Measurements from ENCODE around the gene SMARCC2.
A peak's percentile ranks its signal among the peaks of the same experiment; 100 is the strongest.

SMARCC2 gene

DNA sequence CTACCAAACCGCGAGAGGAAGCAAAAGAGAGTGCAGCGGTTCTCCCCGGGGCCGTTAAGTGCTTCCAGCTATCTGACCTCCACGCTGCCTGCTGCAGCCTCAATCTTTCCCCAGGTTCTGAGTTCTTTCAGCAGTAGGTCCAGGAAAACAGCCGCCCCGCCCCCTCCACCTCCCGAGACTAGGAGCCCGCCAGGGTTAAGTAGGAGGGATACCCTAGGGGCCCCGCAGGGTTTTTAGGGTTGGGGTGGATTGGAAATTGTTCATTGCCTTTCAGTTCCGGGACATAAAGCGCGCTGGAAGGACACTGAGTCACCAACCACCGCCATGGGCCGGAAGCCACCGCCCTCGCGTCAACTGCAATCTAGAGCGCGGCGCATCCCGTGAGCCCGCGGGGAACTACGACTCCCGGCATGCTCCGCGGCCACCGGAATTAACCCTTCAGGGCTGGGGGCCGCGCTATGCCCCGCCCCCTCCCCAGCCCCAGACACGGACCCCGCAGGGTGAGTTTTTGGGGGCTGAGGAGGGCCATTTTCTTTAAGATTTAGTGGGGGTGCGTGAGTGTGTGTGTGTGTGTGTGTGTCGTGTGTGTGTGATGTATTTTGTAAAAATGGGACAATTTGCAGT, 37.0 kb downstream of the SMARCC2 start, which contains the start of gene MYL6B:
TSS of gene MYL6B (plus strand) at position 456 of the 624 bp plus-strand sequence. CDS start 1,332 bp downstream, outside the sequence.
- DNase-seq (ENCODE audit: low read depth): peak; percentile 92

DNA sequence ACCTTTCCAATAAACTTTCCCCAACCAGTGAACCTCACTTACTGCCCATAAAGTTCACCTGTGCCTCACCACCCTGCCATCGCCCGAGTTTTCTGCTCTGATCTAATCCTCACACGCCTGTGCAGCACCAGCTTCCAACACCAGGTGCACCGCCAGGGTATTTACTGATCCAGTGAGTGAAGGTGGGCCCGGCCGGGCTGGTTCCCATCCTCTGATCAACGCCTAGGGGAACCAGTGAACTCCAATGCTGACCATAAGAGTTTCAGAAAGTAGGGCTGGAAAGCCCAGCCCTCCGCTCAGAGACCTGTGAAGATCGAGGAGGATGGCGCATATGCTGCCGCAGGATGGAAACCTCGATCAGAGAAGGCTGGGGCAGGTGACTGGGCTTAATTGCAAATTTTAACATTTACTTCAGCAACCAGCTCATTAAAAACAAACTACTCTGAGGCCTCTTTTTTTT, 37.6 kb downstream of the SMARCC2 start:
- no peak for DNase-seq (ENCODE audit: low read depth)

DNA sequence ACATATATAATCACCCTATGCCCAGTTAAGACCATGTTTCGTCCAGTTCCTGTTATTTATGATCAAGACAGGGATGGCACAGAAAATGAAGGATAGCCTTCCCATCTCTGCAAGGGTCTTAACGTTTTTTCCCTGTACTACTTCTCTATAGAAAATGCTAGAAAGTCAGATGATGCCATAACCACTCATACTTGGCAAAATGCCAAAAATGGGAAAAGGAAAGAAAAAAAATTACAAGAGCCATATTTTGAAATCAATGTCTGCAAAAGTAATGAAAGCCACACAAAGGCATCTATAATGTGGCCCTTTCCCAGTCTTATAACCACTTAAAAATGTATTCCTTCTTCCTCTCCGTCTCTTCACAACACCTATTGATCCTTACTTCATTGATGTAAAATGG, 38.7 kb downstream of the SMARCC2 start:
- DNase-seq (ENCODE audit: low read depth): peak; percentile 53

- DNase-seq (ENCODE audit: low read depth): no peak
Observed at GRCh38 chr12:56146492-56147460, 42.5 kb downstream of the SMARCC2 start.

DNA sequence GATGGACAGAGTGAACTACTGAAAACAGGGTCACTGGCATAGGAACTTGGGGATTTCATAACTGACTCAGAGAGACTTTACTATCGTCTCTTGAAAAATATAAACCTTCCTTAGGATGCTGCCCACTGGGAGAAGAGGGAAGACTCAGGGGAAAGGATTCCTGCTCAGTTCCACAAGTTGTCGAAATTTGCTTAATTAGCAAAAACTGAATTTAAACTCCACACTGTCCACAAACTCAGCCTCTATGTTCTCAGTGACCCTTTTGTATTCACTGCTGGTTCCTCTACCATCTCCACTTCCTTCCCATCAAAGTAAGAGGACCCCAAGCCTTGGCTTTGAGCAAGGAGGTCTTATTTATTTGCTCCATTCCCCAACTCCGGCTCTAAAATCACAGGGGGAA, 44.1 kb downstream of the SMARCC2 start:
- no peak for DNase-seq (ENCODE audit: low read depth)

DNA sequence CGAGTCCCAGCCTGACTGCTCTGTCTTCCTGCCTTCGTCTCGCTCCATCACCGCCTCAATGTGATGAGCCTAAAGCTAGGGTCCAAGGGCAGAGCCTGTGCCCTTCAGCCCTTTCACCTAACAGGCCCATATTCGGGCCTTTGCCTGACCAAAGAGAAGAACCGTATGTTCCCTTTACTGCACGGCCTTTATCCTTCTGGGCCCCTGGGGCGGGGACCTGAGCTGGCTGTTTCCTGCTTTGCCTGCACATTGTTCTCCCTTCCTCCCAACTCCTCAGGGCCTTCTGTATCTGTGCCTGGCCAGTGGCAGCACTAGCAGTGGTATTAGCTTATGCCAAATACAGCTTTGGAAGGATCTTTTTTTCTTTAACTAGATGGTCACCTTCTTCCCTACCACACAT, 45.4 kb downstream of the SMARCC2 start:
- no peak for DNase-seq (ENCODE audit: low read depth)

DNA sequence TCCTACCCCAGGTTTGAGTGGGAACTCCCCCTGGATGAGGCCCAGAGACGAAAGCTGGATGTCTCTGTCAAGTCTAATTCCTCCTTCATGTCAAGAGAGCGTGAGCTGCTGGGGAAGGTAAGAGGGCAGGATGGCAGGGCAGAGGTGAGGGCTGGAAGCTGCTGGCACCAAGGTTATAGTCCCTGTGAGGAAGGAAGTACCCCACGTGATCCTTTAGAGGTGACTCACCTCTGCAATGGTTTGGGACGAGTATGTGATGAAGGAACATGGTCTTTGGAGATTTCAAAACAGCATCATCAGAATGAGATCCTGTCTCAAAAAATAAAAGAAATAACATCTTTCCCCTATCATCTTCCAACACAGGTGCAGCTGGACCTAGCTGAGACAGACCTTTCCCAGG, 46.1 kb downstream of the SMARCC2 start:
- DNase-seq (ENCODE audit: low read depth): no peak

DNA sequence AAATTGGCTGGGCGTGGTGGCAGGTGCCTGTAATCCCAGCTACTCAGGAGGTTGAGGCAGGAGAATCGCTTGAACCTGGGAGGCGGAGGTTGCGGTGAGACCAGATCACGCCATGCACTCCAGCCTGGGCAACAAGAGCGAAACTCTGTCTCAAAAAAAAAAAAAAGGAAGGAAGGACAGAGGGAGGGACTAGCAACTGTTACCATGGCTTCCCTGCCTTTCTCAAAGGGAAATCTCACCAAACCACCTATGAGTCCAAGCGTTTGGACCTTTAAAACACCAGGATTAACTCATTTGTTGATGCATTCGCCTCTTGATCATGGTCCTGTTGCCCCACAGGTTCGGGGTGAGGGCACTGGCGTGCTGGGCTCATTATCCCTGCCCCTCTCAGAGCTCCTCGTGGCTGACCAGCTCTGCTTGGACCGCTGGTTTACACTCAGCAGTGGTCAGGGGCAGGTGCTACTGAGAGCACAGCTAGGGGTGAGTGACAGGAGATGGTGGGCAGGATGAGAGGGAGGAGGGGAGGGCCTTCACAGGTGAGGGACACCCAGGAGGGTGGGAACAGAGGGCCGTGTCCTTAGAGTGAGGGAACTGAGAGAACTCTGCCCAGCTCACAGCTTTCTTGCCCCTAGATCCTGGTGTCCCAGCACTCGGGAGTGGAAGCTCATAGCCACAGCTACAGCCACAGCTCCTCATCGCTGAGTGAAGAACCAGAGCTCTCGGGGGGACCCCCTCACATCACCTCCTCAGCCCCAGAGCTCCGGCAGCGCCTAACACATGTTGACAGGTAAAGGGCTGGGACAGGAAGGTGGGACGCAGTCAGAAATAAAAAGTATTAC, 47.1 kb downstream of the SMARCC2 start:
- DNase-seq (ENCODE audit: low read depth): no peak

GRCh38 chr12:56137853-56138571, 51.3 kb downstream of the SMARCC2 start:
- DNase-seq (ENCODE audit: low read depth): no peak

DNA sequence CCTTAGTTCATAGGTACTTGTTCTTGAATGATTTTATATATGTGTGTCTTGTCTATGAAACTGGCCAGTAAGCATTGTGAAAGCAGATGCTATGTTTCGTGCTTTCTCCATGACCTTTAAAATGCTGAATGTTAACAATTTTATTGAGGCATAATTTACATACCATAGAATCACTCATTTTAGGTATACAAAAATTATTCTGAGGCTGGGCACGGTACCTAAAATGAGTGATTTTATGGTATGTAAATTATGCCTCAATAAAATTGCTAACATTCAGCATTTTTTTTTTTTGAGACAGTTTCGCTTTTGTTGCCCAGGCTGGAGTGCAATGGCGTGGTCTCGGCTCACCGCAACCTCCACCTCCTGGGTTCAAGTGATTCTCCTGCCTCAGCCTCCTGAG, 54.4 kb downstream of the SMARCC2 start:
- no peak for DNase-seq (ENCODE audit: low read depth)

DNA sequence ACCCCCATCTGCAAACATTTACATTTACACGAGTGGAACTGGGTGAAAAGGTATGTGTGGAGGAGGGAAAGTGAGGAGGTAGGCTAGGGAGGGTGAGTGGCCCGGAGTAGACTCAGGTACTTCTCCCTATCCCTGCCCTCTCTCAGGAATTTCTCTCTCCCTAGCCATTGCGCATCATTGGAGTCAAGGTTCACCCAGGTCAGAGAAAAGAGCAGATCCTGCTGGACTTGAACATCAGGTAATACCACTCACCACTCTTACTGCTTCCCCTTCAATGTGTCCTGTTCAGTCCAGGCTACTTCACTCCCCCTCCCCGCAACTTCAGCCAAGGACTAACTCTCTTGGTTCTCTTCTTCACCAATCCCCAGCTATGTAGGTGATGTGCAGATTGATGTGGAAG, 58.4 kb downstream of the SMARCC2 start:
- DNase-seq (ENCODE audit: low read depth): no peak

DNA sequence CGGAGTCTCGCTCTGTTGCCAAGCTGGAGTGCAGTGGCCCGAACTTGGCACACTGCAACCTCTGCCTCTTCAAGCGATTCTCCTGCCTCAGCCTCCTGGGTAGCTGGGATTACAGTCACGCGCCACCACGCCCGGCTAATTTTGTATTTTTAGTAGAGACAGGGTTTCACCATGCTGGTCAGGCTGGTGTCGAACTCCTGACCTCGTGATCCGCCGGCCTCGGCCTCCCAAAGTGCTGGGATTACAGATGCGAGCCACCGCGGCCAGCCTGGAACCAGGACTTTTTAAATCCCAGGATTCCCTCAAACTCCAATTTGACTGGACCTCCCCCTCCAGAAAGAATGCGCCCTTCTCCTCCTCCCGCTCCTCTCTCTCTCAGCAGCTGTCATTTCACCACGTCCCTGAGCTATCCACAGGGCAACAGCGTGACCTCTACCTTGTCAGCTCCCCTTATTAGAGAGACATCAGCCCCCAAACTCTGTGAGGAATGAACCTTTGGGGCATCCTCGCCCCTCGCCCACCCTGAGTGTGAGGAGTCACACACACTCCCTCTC, 59.3 kb downstream of the SMARCC2 start:
- DNase-seq (ENCODE audit: low read depth): no peak

- DNase-seq (ENCODE audit: low read depth): peak; percentile 41
Observed at GRCh38 chr12:56129206-56129941, 59.9 kb downstream of the SMARCC2 start.

- peak; percentile 22 for DNase-seq (ENCODE audit: low read depth)
Observed at GRCh38 chr12:56128670-56129205, 60.5 kb downstream of the SMARCC2 start.

DNA sequence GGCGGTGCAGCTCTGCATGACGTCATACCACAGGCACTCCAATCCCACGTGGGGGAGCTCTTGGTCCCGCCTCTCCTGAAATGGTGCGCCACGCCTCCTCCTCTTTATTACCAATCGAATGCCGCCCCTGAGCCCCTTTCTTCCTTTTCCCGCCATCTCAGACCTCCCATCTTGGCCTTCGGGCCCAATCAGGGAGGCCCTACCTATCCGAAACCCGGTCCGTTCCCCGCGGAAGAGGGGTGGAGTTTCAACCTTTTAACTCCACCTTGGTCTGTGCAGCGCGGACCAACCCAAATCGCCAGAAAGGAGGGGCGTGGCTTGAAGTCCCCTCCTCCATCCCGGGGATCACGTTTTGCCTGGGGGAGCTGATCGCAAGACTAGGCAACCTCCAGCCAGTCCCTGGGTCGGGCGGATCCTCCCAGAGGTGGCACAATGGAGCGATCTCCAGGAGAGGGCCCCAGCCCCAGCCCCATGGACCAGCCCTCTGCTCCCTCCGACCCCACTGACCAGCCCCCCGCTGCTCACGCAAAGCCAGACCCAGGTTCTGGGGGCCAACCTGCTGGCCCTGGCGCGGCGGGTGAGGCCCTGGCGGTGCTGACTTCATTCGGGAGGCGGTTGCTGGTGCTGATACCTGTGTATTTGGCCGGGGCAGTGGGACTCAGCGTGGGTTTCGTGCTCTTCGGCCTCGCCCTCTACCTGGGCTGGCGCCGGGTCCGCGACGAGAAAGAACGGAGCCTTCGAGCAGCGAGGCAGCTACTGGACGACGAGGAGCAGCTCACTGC, 61.2 kb downstream of the SMARCC2 start, which contains the start of gene ESYT1:
TSS of gene ESYT1 (plus strand) at position 380 of the 782 bp plus-strand sequence. CDS start at position 433, 53 bp downstream.
- peak; percentile 100 for DNase-seq (ENCODE audit: low read depth)

GRCh38 chr12:56127485-56127887, 61.8 kb downstream of the SMARCC2 start:
- no peak for DNase-seq (ENCODE audit: low read depth)

DNA sequence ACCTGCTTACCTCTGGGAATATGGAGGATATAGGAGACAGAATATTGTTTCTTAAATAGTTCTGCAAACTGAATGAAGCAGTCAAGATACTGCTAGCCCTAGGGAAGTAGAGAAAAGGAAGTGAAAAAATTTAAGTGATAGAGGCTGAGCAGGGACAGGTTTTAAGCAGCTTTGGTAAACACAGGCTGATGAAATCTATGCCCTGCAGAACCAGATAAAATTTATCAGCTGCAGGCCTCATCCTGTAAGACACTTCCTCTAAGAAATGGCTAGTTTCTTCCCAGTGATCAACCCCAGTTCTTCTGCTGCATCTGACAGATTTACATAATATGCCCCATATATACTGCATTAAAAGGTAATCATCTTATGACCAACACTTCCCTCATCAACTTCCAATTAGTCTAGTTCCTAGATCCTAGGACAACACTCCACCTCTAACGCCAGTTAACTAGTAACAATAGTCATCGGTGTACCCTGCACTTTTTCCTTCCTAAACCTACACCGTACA, 62.5 kb downstream of the SMARCC2 start:
- no peak for DNase-seq (ENCODE audit: low read depth)

DNA sequence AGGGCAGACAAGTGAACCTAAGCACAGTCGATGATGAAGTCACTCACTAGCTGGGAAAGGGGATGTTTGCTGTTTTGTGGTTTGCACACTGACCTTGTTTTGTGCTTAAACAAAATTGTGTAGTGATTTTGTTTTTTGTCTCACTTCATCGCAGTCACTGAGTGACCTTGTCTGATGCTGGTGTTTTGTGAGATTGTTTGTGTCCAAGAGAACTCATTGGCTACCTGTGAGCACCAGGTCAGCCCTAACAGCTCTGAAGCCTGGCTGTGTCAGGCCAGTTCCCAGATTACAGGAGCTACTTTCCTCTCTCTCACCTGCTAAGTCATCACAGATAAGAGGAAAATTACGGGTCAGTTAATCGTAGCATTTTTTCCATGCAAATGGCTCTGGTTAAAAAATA, 65.2 kb downstream of the SMARCC2 start:
- DNase-seq (ENCODE audit: low read depth): no peak

- no peak for DNase-seq (ENCODE audit: low read depth)
Observed at GRCh38 chr12:56122637-56123036, 66.6 kb downstream of the SMARCC2 start.

All from iris pigment epithelial cell (primary cell).